B cell (primary cell): Measurements from ENCODE around the gene SLC38A1. TPM values are rescaled to one million over a fixed set of nuclear protein-coding genes. Genes with fewer than 3 reads are reported as not detected.

Experiments
- ATAC-seq: fragments of 200-7000 bp; cut with Tn5 transposase; one replicate; pipeline ENCODE4 v1.10.0; 2021; ENCODE audit warnings: low read depth, mild to moderate bottlenecking, moderate number of reproducible peaks, moderate library complexity
- CTCF ChIA-PET: fragments of 350-600 bp; sonication (Branson Sonifier 250); formaldehyde crosslinking; loops from one replicate; lab custom pipeline; 2021; ENCODE audit warnings: antibody characterized with exemption, inconsistent platforms; lab: Charles Lee
- POLR2A ChIA-PET: fragments of 350-600 bp; sonication (Branson Sonifier 250); formaldehyde crosslinking; loops from one replicate; lab custom pipeline; 2021; ENCODE audit warnings: antibody characterized with exemption; lab: Charles Lee
- DNase-seq: peaks from one replicate; pipeline ENCODE4 v3.0.0; 2013
- H2AFZ ChIP-seq: 2 replicates; pipeline ENCODE4 v1.6.1; 2012; ENCODE audit warnings: mild to moderate bottlenecking, low read depth, low read length; ENCODE audit not compliant: insufficient read depth, poor library complexity, severe bottlenecking
- H3K27ac ChIP-seq, 2 donors: 1 replicate in 1 of 2; 2 replicates in 1 of 2; pipeline ENCODE4 v1.5.1; 2012 to 2013; ENCODE audit warnings: low read length in 2 of 2, mild to moderate bottlenecking in 2 of 2, moderate library complexity in 1 of 2
- H3K27me3 ChIP-seq, 4 experiments: fragments of 200-600 bp in 1 of 4; sonication (generic) in 1 of 4; replicated peaks in 1 of 4; 1 replicate in 2 of 4; 2 replicates in 2 of 4; pipeline versions ENCODE4 v1.6.1 to v1.7.0; 2013 to 2016; ENCODE audit warnings: low read length in 3 of 4, mild to moderate bottlenecking in 2 of 4, mixed read lengths in 1 of 4, moderate library complexity in 1 of 4; ENCODE audit not compliant: insufficient read depth in 4 of 4, control insufficient read depth in 3 of 4; ENCODE audit errors: control extremely low read depth in 1 of 4
- H3K36me3 ChIP-seq, 2 experiments: replicated peaks in 1 of 2; 1 replicate in 1 of 2; 2 replicates in 1 of 2; pipeline versions ENCODE4 v1.6.1 to v1.7.1; 2013; ENCODE audit warnings: low read length in 1 of 2; ENCODE audit not compliant: insufficient read depth in 2 of 2, control insufficient read depth in 1 of 2; ENCODE audit errors: control extremely low read depth in 1 of 2, extremely low read depth in 1 of 2
- H3K4me1 ChIP-seq, 2 donors: fragments of 200-600 bp in 1 of 2; sonication (generic) in 1 of 2; 1 replicate in 1 of 2; 2 replicates in 1 of 2; pipeline versions ENCODE4 v1.5.1 to v1.6.1; 2013 to 2017; ENCODE audit warnings: low read length in 2 of 2; ENCODE audit not compliant: control insufficient read depth in 2 of 2, insufficient read depth in 2 of 2
- H3K4me2 ChIP-seq: replicated peaks from 2 replicates; pipeline ENCODE3; 2012; ENCODE audit warnings: mild to moderate bottlenecking, low read depth, low read length; ENCODE audit not compliant: poor library complexity, severe bottlenecking
- H3K4me3 ChIP-seq, 5 experiments: fragments of 200-600 bp in 1 of 5; sonication (generic) in 1 of 5; 1 replicate in 3 of 5; 2 replicates in 2 of 5; pipeline versions ENCODE4 v1.5.1 to v1.7.0; 2011 to 2016; ENCODE audit warnings: low read length in 4 of 5, mild to moderate bottlenecking in 4 of 5, low read depth in 2 of 5, control low read depth in 1 of 5, moderate library complexity in 1 of 5; ENCODE audit not compliant: insufficient read depth in 1 of 5; ENCODE audit errors: control extremely low read depth in 1 of 5, extremely low read depth in 1 of 5
- H3K79me2 ChIP-seq: fragments of 200-600 bp; sonication (generic); one replicate; pipeline ENCODE4 v1.6.0; 2016; ENCODE audit warnings: low read length; ENCODE audit not compliant: control insufficient read depth, insufficient read depth
- H3K9ac ChIP-seq: fragments of 200-600 bp; sonication (generic); 2 replicates; pipeline ENCODE4 v1.6.1; 2017; ENCODE audit warnings: mild to moderate bottlenecking, low read length, moderate library complexity
- H3K9me3 ChIP-seq, 3 donors: one replicate each; pipeline versions ENCODE4 v1.6.1 to v1.7.1; 2013; ENCODE audit warnings: low read length in 2 of 3; ENCODE audit not compliant: control insufficient read depth in 2 of 3, insufficient read depth in 1 of 3; ENCODE audit errors: control extremely low read depth in 1 of 3
- H4K20me1 ChIP-seq: 2 replicates; pipeline ENCODE4 v1.6.0; 2012; ENCODE audit warnings: mild to moderate bottlenecking, low read length; ENCODE audit not compliant: insufficient read depth, control insufficient read depth, poor library complexity, severe bottlenecking
- H3K27ac Mint-ChIP-seq: one replicate; pipeline ENCODE4 v1.8.0; 2021; ENCODE audit warnings: mixed read lengths
- H3K27me3 Mint-ChIP-seq: one replicate; pipeline ENCODE4 v1.8.0; 2021; ENCODE audit warnings: mixed read lengths
- H3K4me1 Mint-ChIP-seq: one replicate; pipeline ENCODE4 v1.8.0; 2021; ENCODE audit warnings: mixed read lengths
- H3K4me3 Mint-ChIP-seq: one replicate; pipeline ENCODE4 v1.8.0; 2021; ENCODE audit warnings: mixed read lengths
- H3K9me3 Mint-ChIP-seq: one replicate; pipeline ENCODE4 v1.8.0; 2022; ENCODE audit warnings: mixed read lengths; ENCODE audit not compliant: insufficient read depth
- EZH2 ChIP-seq: IDR thresholded peaks from 2 replicates; pipeline ENCODE4 v1.6.1; 2012; ENCODE audit warnings: borderline replicate concordance, low read depth, mild to moderate bottlenecking, moderate library complexity, low read length; ENCODE audit not compliant: insufficient read depth, poor library complexity, severe bottlenecking
- WGBS: methylation state at CpG from one replicate; pipeline ENCODE4 v1.1.5; 2013; ENCODE audit warnings: missing lambda C conversion rate; ENCODE audit not compliant: insufficient coverage; 5-methylcytosine and 5-hydroxymethylcytosine counted together
- intact Hi-C: fragments of 100-400 bp; cut with micrococcal nuclease; formaldehyde crosslinking; loops from one replicate; pipeline ENCODE4 v1.10.0; 2022
- polyA plus RNA-seq: library from polyadenylated mRNA; depleted of rRNA; stranded (reverse); fragments of >200 nt; gene quantifications from 2 replicates; pipeline ENCODE4 v1.2.3, GENCODE V29; 2012
- total RNA-seq, 2 donors: library from RNA; stranded (reverse); fragments of 120-200 nt in 1 of 2; gene quantifications; 1 replicate in 1 of 2; 2 replicates in 1 of 2; pipeline versions ENCODE4 v1.2.3 to v1.2.4, GENCODE V29; 2013 to 2022
- TF ChIP-seq, protein P1 (sequence below): fragments of 200-600 bp; IDR thresholded peaks from one replicate; pipeline ENCODE4 v1.8.0; 2022; ENCODE audit warnings: antibody characterized with exemption, mild to moderate bottlenecking

Gene SLC38A1
- total and polyA plus RNA-seq, 2 donors (not counting 1 experiment from before 2014, with no cell fraction given): 38.1 to 205 TPM

DNA sequence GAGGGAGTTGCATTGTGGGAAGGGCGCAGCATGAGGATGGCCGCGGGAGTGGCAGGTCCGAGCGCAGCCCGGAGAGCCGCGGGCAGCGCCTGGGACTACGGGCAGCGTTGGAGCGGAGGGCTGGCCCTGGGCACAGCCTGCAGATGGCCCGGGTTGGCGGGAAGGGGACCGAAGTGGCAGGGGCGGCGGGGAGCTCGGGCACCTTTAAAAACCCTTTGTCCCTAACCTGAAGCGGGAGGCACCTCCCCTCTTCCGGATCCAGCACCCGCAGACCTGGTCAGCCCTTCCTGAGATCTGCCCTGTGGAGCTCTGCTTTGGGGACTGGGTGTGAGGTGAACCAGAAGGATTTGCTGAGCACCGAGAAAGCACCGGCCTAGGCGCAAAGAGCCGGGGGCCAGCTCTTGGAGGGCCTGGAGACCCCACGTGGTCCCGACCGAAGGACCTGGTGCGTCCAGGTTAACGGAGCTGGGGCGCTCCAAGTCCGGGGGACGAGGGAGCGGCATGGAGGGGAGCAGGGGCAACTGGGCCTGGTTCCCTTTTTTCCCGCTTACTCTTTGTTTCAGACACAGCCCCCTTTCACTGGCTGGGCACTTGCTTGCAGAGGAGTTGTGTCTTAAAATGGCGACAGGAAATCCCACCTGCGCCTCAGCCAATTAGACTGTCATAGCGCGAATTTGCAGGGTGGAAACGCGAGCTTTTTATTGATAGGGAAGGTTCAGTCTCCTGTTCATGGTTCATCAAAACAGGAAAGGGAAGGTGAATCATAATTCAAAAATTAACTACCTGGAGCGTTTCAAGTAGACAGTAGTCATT is 792 bp upstream of the SLC38A1 start:
- no peaks in the 10 kb centered on the region for H3K9me3 Mint-ChIP-seq
- no peaks in the 10 kb centered on the region for H3K9me3 ChIP-seq
- WGBS: 0% methylated on average over 38 of the region's 42 CpGs
- peak overlapping the region; percentile 84 for H2AFZ ChIP-seq
- peak overlapping the region; percentile 94 for H3K4me2 ChIP-seq
- intact Hi-C loops: loop anchor here (1.0 to 5.0 kb wide), 5 partner anchors 34 to 279 kb away; partner anchors contain the start of gene SCAF11
- no peaks in the 10 kb centered on the region for H3K36me3 ChIP-seq
- H3K27ac Mint-ChIP-seq: no peak overlapping the region
- TF ChIP-seq EZH2: no peak
- TF ChIP-seq, protein P1, sequence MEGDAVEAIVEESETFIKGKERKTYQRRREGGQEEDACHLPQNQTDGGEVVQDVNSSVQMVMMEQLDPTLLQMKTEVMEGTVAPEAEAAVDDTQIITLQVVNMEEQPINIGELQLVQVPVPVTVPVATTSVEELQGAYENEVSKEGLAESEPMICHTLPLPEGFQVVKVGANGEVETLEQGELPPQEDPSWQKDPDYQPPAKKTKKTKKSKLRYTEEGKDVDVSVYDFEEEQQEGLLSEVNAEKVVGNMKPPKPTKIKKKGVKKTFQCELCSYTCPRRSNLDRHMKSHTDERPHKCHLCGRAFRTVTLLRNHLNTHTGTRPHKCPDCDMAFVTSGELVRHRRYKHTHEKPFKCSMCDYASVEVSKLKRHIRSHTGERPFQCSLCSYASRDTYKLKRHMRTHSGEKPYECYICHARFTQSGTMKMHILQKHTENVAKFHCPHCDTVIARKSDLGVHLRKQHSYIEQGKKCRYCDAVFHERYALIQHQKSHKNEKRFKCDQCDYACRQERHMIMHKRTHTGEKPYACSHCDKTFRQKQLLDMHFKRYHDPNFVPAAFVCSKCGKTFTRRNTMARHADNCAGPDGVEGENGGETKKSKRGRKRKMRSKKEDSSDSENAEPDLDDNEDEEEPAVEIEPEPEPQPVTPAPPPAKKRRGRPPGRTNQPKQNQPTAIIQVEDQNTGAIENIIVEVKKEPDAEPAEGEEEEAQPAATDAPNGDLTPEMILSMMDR: no peak
- peaks cover 35% of the 10 kb centered on the region for H4K20me1 ChIP-seq
- H3K79me2 ChIP-seq: peaks cover 55% of the 10 kb centered on the region
- POLR2A ChIA-PET: interaction anchor here (0.7 to 2.8 kb wide), 15 partner anchors 31 to 1563 kb away, joined by 3 to 40 read pairs (median 4); partner anchors contain the start of gene SCAF11
- H3K4me3 Mint-ChIP-seq: no peak overlapping the region
- no peaks in the 10 kb centered on the region for H3K27me3 Mint-ChIP-seq
- H3K9ac ChIP-seq: peak overlapping the region; percentile 97
- CTCF ChIA-PET: interaction anchor here (0.6 to 3.5 kb wide), 12 partner anchors 30 to 752 kb away, joined by 3 to 28 read pairs (median 4); no protein-coding TSS in a partner anchor
- H3K27ac ChIP-seq: peak overlapping the region; percentile 91 to 94
- ATAC-seq (peak; percentile 21), DNase-seq (peak; percentile 72)
- H3K4me1 ChIP-seq: peaks cover 32 to 35% of the 10 kb centered on the region in 2 donors
- peaks cover 26% of the 10 kb centered on the region for H3K4me1 Mint-ChIP-seq
- peak overlapping the region; percentile 30 to 98 (median 95) for H3K4me3 ChIP-seq
- H3K27me3 ChIP-seq: no peaks in the 10 kb centered on the region
